Pons (tissue), 1 donor: ENCODE data around the gene PRSS2.

ENCODE experiments used
- DNase-seq: peaks from one replicate; pipeline ENCODE4 v3.0.0-alpha.2; 2016; ENCODE audit warnings: low spot score

PRSS2 gene

GRCh38 chr7:142787034-142787768 is 16.4 kb downstream of the PRSS2 start:
- no peak for DNase-seq

GRCh38 chr7:142787783-142788182 is 17.0 kb downstream of the PRSS2 start:
- DNase-seq = no peak

GRCh38 chr7:142788303-142789289 is 17.8 kb downstream of the PRSS2 start:
- DNase-seq = no peak

GRCh38 chr7:142789441-142789840 is 18.7 kb downstream of the PRSS2 start:
- DNase-seq = no peak

GRCh38 chr7:142790056-142790455 is 19.3 kb downstream of the PRSS2 start:
- DNase-seq = no peak

- DNase-seq = no peak
Measured at GRCh38 chr7:142790555-142790954, 19.8 kb downstream of the PRSS2 start.

- DNase-seq = no peak
Measured at GRCh38 chr7:142791502-142791901, 20.7 kb downstream of the PRSS2 start.

- DNase-seq = no peak
Measured at GRCh38 chr7:142792129-142792528, 21.4 kb downstream of the PRSS2 start.

GRCh38 chr7:142792593-142792992 is 21.8 kb downstream of the PRSS2 start:
- no peak for DNase-seq

- DNase-seq = no peak
Measured at GRCh38 chr7:142793156-142793555, 22.4 kb downstream of the PRSS2 start.

- no peak for DNase-seq
Measured at GRCh38 chr7:142795339-142795863, 24.6 kb downstream of the PRSS2 start.

GRCh38 chr7:142796001-142796500 is 25.3 kb downstream of the PRSS2 start:
- DNase-seq = no peak

GRCh38 chr7:142796501-142797390 is 26.0 kb downstream of the PRSS2 start:
- DNase-seq = no peak

- DNase-seq = no peak
Measured at GRCh38 chr7:142797391-142798377, 26.9 kb downstream of the PRSS2 start.

GRCh38 chr7:142798451-142799436 is 28.0 kb downstream of the PRSS2 start:
- DNase-seq = no peak

GRCh38 chr7:142799437-142799835 is 28.7 kb downstream of the PRSS2 start:
- no peak for DNase-seq

- DNase-seq = no peak
Measured at GRCh38 chr7:142800088-142800487, 29.3 kb downstream of the PRSS2 start.

GRCh38 chr7:142800699-142801260 is 30.0 kb downstream of the PRSS2 start:
- DNase-seq = no peak
